HG03097 (cell line): ENCODE results near the gene LENG9.
"Not testable (repeated sequence)": the region's sequence is repeated elsewhere in the genome, so short reads cannot be mapped to it uniquely, and the experiment has no call there.

Experiments used
- ATAC-seq: cut with Tn5 transposase; IDR thresholded peaks from one replicate; pipeline ENCODE4 v1.9.1; 2021; ENCODE audit not compliant: unreplicated experiment, low FRiP score

LENG9 gene

DNA sequence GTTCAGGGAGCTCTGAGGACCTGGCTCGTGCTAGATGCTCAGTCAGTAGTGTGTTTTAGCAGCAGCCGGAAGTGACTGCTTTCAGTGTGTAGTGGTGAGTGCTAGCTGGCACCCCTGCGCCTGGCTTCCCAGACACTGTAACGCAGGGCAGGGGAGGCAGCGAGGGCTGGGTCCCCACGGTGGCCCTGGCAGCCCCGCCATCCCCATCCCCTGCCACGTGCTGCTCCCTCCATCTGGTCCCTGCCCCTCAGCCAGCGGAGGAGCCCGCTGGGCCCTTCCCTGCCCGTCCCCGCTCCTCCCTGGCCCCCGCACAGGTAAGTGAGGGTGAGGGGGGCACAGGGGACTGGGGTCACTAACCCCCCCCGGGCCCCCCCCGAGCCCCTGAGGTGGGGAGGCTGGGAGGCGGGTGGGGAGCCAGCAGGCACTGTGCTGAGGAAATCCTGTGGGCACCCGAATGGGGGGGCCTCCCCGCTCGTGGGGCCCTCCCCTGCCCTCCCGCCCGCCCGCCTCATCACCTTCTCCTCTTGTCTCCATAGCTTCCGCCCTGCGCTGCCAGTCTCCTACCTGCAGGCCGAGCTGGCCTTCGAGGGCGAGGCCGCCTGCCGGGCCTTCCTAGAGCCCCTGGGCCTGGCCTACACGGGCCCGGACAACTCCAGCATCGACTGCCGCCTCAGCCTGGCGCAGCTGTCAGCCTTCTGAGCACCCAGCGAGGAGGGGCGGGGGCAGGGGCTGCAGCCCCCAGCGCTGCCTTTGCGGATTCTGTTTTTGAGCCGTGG is 3.2 kb downstream of the LENG9 start:
- no peak for ATAC-seq

DNA sequence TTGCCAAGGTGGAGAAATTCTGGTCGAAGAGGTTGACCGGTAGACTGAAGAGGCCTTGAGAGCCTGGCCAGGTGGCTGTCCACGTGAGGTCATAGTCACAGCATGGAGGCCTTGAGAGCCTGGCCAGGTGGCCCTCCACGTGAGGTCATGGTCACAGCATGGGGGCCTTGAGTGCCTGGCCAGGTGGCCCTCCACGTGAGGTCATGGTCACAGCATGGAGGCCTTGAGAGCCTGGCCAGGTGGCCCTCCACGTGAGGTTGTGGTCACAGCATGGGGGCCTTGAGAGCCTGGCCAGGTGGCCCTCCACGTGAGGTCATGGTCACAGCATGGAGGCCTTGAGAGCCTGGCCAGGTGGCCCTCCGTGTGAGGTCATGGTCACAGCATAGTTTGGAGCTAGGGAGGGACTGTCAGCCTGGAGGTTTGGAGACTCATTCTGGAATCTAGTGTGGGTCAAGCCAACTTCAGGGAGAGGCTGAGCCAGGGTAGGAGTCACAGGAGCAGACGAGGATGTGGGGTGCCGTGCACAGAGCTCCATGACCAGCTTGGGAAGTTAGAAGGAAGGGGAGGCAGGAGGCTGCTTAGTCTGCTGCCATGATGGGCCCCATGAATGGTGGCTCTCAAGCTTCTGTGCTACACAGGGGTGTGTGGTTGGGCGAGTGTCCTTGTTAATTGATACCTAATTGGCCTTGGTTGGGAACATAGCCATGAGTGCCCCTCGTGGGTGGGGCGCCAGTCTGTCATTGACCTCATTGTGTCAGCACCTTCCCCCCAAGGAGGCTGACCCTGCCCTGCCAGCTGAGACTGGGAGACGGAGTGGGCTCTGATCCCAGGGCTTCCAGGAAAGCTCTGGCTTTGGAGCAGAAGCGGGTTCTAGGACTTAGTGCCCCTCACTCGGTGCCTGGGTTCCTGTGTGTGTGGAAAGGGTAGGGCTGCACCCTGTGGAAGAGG is 4.0 kb downstream of the LENG9 start:
- no peak for ATAC-seq

DNA sequence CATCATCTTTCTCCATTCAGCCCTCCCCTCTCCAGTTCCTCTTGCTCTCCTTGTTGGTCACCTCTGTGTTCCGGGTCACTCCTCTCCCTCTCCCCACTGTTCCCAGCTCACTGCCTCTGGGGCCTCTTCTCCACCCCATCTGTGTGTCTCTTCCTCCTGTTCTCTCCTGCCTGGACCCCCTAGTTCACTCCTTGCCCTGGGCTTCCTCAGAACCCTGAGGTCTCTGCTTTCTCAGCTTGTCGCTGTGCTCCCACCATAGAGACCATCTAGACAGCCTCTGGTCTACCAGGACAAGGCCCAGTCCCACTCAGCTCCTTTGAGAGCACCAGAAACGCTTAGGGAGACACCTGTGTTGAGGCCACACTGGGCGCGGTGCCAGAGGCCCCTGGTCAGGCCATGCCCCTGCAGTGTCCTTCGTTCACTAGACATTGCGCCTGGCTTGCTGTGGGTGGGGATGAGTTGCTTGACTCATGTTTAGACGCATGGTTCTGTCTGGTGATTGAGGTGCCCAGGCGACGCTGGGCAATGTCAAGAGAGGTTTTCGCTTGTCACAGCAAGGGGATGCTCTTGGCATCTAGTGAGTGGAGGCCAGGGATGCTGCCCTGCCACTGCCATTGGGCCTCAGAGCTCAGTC is 4.8 kb downstream of the LENG9 start:
- ATAC-seq = no peak

DNA sequence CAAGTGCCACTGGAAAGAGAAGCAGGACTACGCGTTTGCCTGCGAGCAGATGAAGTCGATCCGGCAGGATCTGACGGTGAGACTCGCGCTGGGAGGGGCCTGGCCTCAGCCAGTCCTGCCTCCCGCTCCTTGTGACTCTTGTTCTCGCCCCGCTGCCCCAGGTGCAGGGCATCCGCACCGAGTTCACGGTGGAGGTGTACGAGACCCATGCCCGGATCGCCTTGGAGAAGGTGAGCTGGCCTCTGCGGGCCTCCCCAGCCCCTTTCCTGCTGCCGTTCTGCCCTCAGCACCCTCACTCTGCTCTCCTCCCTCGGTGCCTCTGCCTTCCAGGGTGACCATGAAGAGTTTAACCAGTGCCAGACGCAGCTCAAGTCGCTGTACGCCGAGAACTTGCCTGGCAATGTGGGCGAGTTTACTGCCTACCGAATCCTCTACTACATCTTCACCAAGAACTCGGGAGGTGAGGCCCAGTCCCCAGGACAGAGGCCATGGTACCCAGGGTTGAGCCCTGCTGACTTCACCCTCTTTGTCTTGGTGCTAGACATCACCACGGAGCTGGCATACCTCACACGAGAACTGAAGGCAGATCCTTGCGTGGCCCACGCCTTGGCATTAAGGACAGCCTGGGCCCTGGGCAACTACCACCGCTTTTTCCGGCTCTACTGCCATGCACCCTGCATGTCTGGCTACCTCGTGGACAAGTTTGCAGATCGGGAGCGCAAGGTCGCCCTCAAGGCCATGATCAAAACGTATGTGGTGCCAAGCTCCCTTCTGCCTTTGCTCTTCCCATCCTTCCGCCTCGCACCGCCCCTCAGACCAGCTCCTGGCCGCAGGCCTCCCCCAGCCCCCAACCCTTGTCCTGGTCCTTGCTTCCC is 5.6 kb downstream of the LENG9 start:
- ATAC-seq = no peak

DNA sequence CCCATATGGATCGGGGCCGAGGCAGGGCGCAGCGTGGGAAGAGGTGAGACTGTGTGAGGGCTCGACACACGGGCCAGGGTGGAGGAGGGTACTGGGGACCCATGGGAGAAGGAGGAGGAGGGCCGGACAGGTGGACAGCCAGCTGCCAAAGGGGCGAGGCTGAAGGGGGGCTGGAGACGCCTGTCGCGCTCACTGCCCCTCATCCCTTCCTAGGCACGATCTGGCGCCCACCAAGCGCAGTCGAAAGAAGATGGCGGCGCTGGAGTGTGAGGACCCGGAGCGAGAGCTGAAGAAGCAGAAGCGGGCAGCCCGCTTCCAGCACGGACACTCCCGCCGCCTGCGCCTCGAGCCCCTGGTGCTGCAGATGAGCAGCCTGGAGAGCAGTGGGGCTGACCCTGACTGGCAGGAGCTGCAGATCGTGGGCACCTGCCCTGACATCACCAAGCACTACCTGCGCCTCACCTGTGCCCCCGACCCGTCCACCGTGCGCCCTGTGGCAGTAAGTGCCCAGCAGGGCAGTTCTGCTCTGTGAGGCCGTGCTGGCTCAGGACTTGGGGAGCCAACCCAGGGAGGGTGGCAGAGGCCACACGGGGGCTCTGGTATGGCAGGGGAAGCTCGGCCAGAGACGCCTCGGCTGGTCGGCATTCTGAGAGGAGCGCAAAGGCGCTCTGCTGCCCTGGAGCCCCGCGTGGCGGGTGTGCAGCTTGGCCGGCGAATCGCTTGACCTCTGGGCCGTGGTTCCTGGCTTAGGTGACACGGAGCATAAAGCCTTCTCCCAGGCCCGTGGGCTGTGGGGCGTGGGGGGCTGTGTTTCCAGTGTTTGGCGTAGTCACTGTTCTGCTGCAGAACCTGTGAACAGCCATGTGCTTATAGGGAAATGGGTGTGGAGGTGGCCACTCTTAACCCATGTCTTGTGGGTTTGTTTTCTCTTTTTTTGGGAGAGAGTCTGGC is 6.9 kb downstream of the LENG9 start:
- ATAC-seq = no peak

DNA sequence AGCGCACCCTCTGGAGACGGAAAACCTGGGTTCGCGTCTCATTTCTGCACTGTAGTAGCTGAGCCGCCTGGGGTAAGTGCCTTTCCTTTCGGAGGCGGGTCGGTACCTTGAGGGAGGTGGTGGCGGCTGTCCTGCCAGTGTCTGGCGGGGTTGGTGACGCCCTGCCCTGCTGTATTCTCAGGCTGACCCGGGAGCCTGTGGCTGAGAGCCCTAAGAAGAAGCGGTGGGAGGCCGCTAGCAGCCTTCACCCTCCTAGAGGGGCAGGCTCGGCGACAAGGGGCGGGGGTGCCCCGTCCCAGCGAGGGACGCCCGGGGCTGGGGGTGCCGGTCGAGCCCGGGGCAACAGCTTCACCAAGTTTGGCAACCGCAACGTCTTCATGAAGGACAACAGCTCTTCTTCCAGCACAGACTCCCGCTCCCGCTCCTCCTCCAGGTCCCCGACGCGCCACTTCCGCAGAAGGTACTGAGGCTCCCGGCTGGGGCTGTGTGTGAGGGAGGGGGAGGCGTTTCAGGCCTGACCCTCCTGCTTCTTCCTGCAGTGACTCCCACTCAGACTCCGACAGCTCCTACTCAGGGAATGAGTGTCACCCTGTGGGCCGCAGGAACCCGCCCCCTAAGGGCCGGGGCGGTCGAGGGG is 7.7 kb downstream of the LENG9 start:
- ATAC-seq = no peak

DNA sequence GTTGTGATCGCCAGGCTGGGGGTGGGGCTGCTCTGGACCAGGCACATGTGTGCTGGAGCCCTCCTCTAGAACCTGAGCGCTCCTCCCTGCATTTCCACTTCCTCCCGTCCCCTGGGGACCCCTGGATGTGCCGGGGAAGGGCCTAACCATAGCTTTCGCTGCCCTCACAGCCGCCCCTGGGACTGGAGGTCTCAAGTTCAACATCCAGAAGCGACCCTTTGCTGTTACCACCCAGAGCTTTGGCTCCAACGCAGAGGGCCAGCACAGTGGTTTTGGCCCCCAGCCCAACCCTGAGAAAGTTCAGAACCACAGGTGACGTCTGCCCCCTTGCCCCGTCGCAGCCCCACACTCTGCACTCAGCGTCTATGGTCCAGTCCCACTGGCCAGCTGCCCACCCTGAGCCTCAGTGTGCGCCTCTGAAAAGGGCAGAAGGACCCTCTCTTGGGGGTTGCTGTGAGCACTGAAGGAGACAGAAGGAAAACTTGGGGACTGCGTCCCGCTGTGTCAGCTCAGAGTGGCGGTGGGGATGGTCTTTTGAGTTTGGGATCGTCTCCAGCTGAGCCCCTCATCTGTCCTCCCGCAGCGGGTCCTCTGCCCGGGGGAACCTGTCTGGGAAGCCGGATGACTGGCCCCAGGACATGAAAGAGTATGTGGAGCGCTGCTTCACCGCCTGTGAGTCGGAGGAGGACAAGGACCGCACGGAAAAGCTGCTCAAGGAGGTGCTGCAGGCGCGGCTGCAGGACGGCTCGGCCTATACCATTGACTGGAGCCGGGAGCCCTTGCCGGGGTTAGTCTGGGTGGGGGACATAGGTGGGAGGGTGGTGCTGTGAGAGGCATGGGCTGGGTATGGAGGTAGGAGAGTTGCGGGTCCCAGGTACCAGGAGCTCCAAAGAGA is 8.6 kb downstream of the LENG9 start:
- no peak for ATAC-seq

DNA sequence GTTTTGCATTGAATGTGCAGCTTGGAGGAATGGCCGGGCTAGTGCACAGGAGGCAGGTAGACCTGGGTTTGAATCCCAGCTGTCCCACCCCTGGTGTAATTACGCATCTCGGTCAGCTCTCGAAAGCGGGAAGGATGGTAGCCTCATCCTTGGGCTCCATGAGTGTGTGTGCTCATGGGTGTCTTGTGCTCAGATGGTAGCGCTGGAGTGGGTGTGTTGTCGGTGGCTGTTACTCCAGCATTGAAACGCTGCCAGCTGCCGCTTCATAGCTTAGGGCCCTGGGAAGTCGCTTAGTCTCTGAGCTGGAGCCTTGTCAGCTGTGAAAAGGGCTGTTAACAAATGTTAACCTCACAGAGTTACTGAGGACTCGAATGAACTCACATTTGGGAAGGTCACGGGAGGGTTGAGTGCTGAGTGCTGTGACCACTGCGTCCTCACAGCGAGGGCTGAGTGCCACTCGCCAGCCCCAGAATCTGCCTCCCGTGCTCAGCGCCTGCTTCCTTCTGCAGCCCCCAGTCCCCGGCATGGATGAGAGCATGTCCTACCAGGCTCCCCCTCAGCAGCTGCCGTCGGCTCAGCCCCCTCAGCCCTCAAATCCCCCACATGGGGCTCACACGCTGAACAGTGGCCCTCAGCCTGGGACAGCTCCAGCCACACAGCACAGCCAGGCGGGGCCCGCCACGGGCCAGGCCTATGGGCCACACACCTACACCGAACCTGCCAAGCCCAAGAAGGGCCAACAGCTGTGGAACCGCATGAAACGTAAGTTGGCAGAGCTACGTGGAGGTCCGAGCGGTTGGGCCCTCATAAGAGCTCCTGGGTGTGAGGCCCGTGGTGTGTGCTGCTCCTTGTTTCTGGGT is 9.4 kb downstream of the LENG9 start:
- no peak for ATAC-seq

DNA sequence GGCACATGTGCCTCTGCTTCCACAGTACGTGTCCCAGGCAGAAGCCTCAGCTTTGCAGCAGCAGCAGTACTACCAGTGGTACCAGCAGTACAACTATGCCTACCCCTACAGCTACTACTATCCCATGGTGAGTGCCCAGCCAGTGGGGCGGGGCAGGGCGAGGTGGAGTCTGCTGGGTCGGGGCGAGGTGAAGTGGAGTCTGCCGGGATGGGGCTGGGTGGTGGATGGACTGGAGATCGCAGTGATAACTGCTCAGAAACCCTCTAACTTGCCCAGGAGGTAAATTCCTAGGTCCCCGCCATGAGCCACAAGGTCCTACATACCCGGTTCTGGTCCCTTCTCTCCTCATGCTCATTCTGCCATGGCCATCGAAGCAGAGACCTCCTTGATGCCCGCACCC is 11.0 kb downstream of the LENG9 start:
- ATAC-seq = no peak

DNA sequence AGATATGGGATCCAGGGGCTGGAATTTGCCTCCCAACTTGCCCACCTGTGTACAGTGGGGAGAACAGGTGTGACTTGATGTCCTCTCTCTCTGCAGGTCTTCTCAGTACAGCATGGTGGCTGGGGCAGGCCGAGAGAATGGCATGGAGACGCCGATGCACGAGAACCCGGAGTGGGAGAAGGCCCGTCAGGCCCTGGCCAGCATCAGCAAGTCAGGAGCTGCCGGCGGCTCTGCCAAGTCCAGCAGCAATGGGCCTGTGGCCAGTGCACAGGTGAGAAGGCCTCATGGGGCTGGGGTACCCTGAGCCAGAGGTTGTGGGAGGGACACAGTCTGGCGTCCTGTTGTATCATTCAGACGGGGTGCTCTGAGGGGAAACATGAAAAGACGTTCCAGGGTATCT is 11.6 kb downstream of the LENG9 start:
- ATAC-seq = no peak

DNA sequence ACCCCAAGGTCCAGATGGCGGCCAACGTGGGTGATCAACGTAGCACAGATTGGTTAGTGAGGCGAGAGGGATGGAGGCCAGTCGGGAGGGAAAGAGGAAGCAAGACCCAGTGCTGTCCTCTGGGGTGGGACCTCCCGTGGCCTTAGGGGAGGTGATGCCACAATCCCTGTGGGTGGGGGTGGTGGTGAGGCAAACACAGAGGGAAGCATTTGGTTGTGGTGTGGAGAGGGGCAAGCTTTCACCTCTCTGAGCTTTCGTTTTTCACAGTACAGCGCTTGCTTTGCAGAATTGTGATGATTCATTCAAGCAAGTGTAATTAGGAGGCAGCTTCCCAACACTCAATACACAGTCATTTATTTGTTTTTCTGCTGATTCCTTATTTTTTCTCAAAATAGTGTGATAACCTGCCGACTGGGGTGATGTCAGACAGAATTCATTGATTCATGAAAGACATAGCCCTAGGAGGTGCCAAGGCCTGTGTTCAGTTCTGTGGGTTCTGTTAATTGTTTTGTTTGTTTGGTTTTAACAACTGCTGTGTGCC is 12.2 kb downstream of the LENG9 start:
- no peak for ATAC-seq

DNA sequence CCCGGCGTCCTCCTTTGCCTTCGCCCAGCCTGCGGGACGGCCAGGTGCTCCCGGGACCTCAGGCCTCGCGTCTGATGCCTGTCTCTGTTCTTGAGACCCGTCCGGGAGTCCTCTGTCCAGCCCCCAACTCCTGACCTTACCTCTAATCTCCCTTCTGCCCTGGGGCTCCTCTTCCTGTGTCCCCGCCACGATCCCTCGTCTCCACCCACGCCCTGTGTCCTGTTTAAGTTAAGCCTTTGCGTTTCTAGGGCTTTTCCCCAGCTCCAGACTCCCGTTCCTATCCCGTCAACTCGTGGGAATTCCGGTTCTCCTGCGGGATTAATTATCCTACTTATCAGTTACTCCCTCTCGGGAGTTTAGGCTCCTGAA is 13.9 kb downstream of the LENG9 start:
- ATAC-seq = peak; percentile 11

DNA sequence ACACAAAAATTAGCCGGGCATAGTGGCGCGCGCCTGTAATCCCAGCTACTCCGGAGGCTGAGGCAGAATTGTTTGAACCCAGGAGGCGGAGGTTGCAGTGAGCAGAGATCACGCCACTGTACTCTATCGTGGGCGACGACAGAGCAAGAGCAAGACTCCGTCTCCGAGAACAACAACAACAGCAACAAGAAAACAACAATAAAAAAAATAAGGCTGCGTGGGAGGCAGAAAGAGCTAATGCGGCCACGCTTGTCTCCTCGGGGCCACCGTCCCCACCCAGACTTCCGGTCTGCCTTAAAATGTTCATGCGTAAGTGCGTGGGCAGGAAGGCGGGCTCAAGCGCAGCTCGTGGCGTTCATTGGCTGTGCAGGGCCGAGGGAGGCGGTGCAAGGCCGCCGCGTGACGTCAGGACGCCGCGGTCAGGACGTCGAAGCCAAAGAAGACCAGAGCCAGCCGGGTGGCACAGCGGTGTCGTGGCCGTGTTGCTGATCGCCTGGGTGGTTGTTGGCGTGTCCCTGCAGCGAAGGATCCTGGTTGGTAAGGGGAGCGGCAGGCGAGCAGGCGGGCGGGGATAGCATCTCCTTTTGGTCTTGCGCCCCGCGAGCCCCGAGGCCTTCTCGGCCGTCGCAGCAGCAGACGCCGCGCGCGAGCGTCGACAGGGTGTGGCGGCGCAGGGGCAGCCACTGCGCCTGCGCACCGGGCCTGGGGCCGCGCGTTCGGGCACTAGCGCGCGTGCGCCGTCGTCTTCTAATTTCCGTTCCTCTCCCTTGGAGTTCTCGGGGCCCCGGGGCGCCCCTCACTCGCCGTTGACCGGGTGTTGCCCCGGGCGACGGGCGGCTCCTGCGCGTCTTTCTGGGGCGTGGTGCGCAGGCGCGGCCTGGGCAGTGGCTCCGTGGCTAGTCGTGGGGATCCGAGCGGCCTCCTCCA is 14.5 kb downstream of the LENG9 start, which contains the start of gene LENG8:
TSS of gene LENG8 (plus strand) at position 426 of the 927 bp plus-strand sequence. CDS start 2,146 bp downstream, outside the sequence.
- peak; percentile 85 for ATAC-seq

DNA sequence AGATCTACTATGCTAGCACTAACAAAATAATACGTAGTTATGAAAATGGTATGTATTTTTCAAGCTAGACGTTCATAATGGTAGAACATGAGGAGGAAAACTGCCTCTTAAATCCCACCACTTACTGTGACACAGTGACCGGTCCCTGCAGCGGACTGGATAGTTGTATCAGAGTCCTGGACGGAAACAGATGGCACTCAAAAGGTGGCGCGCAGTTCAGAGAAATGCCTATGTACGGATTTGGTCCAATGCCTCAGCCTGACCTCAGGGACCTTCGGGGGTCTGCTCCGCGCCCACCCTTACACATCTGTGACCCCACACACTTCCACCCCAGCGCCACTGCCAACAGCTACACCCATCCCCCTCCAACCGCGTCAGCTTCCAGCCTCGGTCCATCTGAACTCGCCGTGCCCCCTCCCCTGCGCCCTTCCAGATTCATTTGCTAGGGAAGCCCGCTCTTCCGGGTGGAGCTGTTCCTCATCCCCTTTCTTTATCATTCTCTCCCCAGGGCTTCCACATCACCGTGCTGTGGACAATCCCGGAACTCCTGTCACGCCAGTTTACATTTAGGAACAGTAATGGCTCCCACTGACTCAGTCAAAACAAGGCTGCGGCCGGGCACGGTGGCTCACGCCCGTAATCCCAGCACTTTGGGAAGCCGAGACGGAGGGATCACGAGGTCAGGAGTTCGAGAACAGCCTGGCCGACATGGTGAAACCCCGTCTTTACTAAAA is 15.4 kb downstream of the LENG9 start:
- ATAC-seq = no peak

DNA sequence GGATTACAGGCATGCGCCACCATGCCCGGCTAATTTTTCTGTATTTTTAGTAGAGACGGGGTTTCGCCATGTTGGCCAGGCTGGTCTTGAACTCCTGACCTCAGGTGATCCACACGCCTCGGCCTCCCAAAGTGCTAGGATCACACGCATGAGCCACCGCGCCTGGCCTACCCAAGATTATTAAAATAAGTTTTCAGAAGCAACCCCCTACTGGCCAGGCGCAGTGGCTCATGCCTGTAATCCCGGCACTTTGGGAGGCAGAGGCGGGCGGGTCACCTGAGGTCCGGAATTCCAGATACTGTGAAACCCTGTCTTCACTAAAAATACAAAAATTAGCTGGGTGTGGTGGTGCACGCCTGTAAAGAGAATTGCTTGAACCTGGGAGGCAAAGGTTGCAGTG is 17.2 kb downstream of the LENG9 start:
- not testable (repeated sequence) for ATAC-seq
